ENCODE data around the gene CCDC195. TPM values are rescaled to one million over a fixed set of nuclear protein-coding genes. Genes with fewer than 3 reads are reported as not detected.

CCDC195 gene
- total and polyA plus RNA-seq, 9 donors: not detected

DNA sequence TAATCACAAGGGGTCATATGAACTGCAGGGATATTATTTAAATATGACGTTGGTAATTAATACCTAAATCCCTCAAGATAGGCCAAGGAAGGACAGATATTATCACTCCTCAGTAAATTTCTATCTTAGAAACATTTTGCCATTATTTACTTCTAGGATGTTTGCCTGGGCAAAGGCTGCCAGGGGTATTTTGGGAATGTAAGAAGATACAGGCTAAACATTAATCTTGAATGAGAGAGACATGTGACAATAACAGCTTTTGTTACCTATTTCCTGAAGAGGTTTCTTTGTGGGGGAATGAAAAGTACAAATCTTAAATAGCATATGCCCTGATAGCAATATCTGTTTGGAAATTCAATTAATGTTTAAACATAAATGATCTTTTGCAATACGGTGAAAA lies 756 bp upstream of the CCDC195 start:
- intact Hi-C loops (cut with DNase I): no loop called here
- Histone ChIP-seq H3K27ac (no peak overlapping the region), H3K4me1 (ENCODE audit: insufficient read depth) (no peaks in the 10 kb centered on the region), H3K36me3 (no peaks in the 10 kb centered on the region), H3K9me3 (no peaks in the 10 kb centered on the region), H3K27me3 (no peaks in the 10 kb centered on the region), H3K4me3 (no peak overlapping the region)
- 69 to 85% (median 76%) methylated on average over 2 of the region's 2 CpGs for whole genome bisulfite sequencing, 3 donors
- TF ChIP-seq POLR2A (IDR thresholded peaks at IDR 0.05): no peak
- TF ChIP-seq, protein P1, sequence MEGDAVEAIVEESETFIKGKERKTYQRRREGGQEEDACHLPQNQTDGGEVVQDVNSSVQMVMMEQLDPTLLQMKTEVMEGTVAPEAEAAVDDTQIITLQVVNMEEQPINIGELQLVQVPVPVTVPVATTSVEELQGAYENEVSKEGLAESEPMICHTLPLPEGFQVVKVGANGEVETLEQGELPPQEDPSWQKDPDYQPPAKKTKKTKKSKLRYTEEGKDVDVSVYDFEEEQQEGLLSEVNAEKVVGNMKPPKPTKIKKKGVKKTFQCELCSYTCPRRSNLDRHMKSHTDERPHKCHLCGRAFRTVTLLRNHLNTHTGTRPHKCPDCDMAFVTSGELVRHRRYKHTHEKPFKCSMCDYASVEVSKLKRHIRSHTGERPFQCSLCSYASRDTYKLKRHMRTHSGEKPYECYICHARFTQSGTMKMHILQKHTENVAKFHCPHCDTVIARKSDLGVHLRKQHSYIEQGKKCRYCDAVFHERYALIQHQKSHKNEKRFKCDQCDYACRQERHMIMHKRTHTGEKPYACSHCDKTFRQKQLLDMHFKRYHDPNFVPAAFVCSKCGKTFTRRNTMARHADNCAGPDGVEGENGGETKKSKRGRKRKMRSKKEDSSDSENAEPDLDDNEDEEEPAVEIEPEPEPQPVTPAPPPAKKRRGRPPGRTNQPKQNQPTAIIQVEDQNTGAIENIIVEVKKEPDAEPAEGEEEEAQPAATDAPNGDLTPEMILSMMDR (IDR thresholded peaks at IDR 0.05): no peak
- no peak for TF ChIP-seq EP300 (IDR thresholded peaks at IDR 0.05)
- no peak for DNase-seq

DNA sequence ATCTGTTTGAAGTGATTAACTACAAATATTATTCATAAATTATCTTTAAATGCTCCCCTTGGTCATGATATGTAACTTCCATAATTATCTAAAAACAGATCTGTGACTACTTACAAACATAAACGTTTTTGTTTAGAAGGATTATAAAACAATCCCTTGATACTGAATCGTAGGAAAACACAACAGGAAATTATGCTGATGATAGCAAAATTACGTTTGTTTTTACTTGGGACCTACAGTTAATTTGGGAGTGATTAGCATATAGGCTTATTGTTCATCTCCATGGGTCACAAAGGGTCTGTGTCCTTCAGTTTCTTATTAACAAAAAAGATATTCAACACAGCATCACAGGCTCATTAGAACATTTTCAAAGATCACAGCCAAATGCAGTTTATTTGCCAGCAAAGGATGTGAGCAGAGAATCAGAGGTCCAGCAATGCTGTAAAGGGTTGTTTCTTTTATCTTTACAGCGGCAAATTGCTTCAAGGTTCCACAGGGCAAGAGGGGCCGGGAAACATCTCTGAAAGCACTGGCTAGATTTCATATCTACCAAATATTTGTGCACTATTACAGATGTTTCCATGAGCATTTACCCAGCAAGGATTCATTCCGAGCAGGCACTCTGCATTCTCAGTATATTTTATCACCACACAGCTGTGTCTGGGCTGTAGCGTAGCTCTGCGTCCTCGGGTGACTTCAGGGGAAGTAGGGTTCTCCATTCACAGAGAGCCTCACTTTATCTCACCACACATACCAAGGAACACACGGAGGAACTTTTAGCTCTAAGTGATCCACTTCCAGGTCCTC lies 4.1 kb downstream of the CCDC195 start:
- no peaks in the 10 kb centered on the region for H3K27me3 ChIP-seq
- WGBS, 3 donors: 3 to 5% (median 4%) methylated on average over 10 of the region's 10 CpGs
- DNase-seq: no peak
- intact Hi-C loops (cut with DNase I): no loop called here
- no peaks in the 10 kb centered on the region for H3K4me1 ChIP-seq (ENCODE audit: insufficient read depth)
- TF ChIP-seq POLR2A (IDR thresholded peaks at IDR 0.05): no peak
- TF ChIP-seq, protein P1 (IDR thresholded peaks at IDR 0.05): no peak
- TF ChIP-seq EP300 (IDR thresholded peaks at IDR 0.05): no peak
- no peak overlapping the region for H3K4me3 ChIP-seq
- H3K27ac ChIP-seq: no peak overlapping the region
- H3K9me3 ChIP-seq: no peaks in the 10 kb centered on the region
- no peaks in the 10 kb centered on the region for H3K36me3 ChIP-seq

DNA sequence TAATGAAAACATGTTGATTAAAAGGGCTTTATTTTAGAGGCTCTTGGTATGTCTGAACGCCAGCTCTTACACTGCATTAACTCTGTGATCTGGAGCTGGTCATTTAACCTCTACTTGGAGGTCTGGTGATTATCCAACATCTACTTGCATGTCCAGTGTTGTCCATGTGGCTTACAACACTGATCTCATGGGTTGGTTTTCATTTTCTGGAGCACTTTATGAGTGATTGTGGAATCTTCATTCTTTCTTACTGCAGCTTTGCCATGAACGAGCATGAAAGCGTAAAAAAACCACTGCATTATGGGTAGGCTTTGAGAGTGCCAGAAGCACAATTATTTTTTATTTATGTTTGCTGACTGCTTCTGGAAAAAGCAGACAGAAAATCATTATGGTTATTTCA lies 4.8 kb downstream of the CCDC195 start:
- intact Hi-C loops (cut with DNase I): no loop called here
- Histone ChIP-seq H3K4me1 (ENCODE audit: insufficient read depth) (no peaks in the 10 kb centered on the region), H3K36me3 (no peaks in the 10 kb centered on the region), H3K27ac (no peak overlapping the region), H3K27me3 (no peaks in the 10 kb centered on the region), H3K9me3 (no peaks in the 10 kb centered on the region), H3K4me3 (no peak overlapping the region)
- TF ChIP-seq POLR2A (IDR thresholded peaks at IDR 0.05): no peak
- WGBS, 3 donors: 46 to 55% (median 48%) methylated on average over 3 of the region's 3 CpGs
- DNase-seq: no peak

DNA sequence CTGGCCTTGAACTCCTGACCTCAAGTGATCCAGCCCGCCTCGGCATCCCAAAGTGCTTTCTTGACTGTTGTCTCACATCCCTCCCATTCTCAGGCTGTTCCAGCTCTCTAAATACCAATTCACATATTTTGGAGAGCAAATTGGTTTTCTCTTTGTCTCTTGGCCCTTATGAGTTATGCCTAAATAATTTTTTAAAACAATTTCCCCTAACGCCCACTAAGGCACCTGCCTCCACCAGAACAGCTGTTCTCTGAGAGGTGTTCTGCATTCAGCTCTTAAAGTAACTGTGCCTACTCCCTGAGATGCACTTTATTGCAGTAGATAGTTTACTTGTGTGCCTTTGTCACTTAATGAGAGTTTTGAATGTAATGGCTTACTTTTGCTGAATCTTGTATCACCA lies 6.9 kb downstream of the CCDC195 start:
- no peaks in the 10 kb centered on the region for H3K36me3 ChIP-seq
- H3K9me3 ChIP-seq: no peaks in the 10 kb centered on the region
- no peak overlapping the region for H3K27ac ChIP-seq
- no peaks in the 10 kb centered on the region for H3K4me1 ChIP-seq (ENCODE audit: insufficient read depth)
- intact Hi-C loops (cut with DNase I): no loop called here
- no peak overlapping the region for H3K4me3 ChIP-seq
- TF ChIP-seq POLR2A (IDR thresholded peaks at IDR 0.05) (no peak), EP300 (IDR thresholded peaks at IDR 0.05) (no peak)
- TF ChIP-seq, protein P1 (IDR thresholded peaks at IDR 0.05): no peak
- 16 to 22% (median 18%) methylated on average over 3 of the region's 3 CpGs for WGBS, 3 donors
- no peaks in the 10 kb centered on the region for H3K27me3 ChIP-seq
- DNase-seq: no peak

DNA sequence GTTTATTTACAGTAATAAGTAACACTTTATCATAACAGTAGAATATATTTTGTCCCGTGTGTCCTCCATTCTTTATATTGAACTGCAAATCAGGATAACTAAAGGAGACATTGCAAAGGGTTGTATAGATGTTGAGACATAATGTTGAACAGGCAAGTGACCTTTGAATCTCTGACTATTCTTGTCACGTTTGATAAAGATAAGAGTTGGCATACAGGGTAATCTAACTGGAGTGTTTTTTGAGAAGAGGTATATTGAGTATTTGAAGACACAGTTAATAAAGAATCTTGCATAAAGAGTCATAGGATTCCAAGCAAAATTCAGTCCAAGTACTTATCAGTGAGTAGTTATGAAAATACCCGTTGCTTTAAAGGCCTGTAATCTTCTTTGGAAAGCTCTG lies 21.7 kb downstream of the CCDC195 start:
- TF ChIP-seq, protein P1 (IDR thresholded peaks at IDR 0.05): no peak
- TF ChIP-seq POLR2A (IDR thresholded peaks at IDR 0.05) (no peak), EP300 (IDR thresholded peaks at IDR 0.05) (no peak)
- no peaks in the 10 kb centered on the region for H3K9me3 ChIP-seq
- H3K4me1 ChIP-seq (ENCODE audit: insufficient read depth): no peaks in the 10 kb centered on the region
- WGBS, 3 donors: 11 to 31% (median 12%) methylated on average over 3 of the region's 3 CpGs
- H3K27me3 ChIP-seq: no peaks in the 10 kb centered on the region
- no peak for DNase-seq
- intact Hi-C loops (cut with DNase I): no loop called here
- H3K36me3 ChIP-seq: no peaks in the 10 kb centered on the region
- H3K4me3 ChIP-seq: no peak overlapping the region
- H3K27ac ChIP-seq: no peak overlapping the region

Measured in ovary (tissue), 9 donors.